HCT116 (cell line): ENCODE results near the gene GNB1. TPM values are rescaled to one million over a fixed set of nuclear protein-coding genes. Genes with fewer than 3 reads are reported as not detected.
A peak's percentile ranks its signal among the peaks of the same experiment; 100 is the strongest.

Source experiments
- ATAC-seq: fragments of 200-7000 bp; cut with Tn5 transposase; 2 replicates; pipeline ENCODE4 v1.9.1; 2020; ENCODE audit warnings: mild to moderate bottlenecking, moderate library complexity
- BruUV-seq: library from RNA; stranded (reverse); fragments of 400-500 nt; replicated peaks from 2 replicates; lab custom pipeline; 2021; lab: Mats Ljungman, UMichigan
- CTCF ChIA-PET: fragments of 300-600 bp; sonication (Branson Sonifier 250); formaldehyde crosslinking; loops from one replicate; lab custom pipeline; 2021; ENCODE audit warnings: antibody characterized with exemption; lab: Charles Lee
- POLR2A ChIA-PET: fragments of 300-600, 350-600 bp; sonication (Branson Sonifier 250); formaldehyde crosslinking; loops from one replicate; lab custom pipeline; 2021; ENCODE audit warnings: antibody characterized with exemption; lab: Charles Lee
- RAD21 ChIA-PET, 2 experiments: fragments of 300-600 bp; sonication (Branson Sonifier 250); formaldehyde crosslinking; loops; one replicate each; lab custom pipeline; 2023; ENCODE audit warnings: low total read pairs in 2 of 2; ENCODE audit not compliant: uncharacterized antibody in 2 of 2, unreplicated experiment in 2 of 2, low non-redundant PET in 1 of 2; lab: Charles Lee
- DNase-seq: peaks from one replicate; pipeline ENCODE4 v3.0.0-alpha.2; 2010; ENCODE audit warnings: low read depth, low spot score
- H2AFZ ChIP-seq: fragments of 200-600 bp; shearing (Covaris generic), sonication (generic); 2 replicates; pipeline ENCODE4 v1.6.1; 2017; ENCODE audit warnings: low read depth, mixed run types, mixed read lengths, antibody characterized with exemption, low read length; ENCODE audit not compliant: poor library complexity, severe bottlenecking
- H3K27ac ChIP-seq: 2 replicates; pipeline ENCODE4 v1.5.1; 2012; ENCODE audit warnings: low read depth, low read length
- H3K27me3 ChIP-seq: fragments of 200-600 bp; sonication (generic); 2 replicates; pipeline ENCODE4 v1.6.1; 2016; ENCODE audit warnings: mixed run types, low read length, mixed read lengths; ENCODE audit not compliant: insufficient read depth
- H3K36me3 ChIP-seq, 2 experiments: fragments of 200-500 bp in 1 of 2; fragments of 200-600 bp in 1 of 2; sonication (Bioruptor generic) in 1 of 2; sonication (generic) in 1 of 2; 2 replicates each; pipeline versions ENCODE4 v1.5.1 to v1.6.1; 2014 to 2016; ENCODE audit warnings: low read length in 2 of 2, inconsistent platforms in 1 of 2, mixed read lengths in 1 of 2, mixed run types in 1 of 2; ENCODE audit not compliant: insufficient read depth in 2 of 2, control insufficient read depth in 1 of 2
- H3K4me1 ChIP-seq, 2 experiments: fragments of 200-600 bp in 1 of 2; sonication (generic) in 1 of 2; 2 replicates each; pipeline versions ENCODE4 v1.5.1 to v1.6.1; 2012 to 2017; ENCODE audit warnings: low read length in 2 of 2, inconsistent platforms in 1 of 2, mild to moderate bottlenecking in 1 of 2, mixed read lengths in 1 of 2, mixed run types in 1 of 2, moderate library complexity in 1 of 2; ENCODE audit not compliant: insufficient read depth in 2 of 2, control insufficient read depth in 1 of 2
- H3K4me2 ChIP-seq: fragments of 200-600 bp; sonication (generic); 2 replicates; pipeline ENCODE4 v1.6.1; 2017; ENCODE audit warnings: mixed run types, low read length, mixed read lengths
- H3K4me3 ChIP-seq, 2 experiments: fragments of 200-600 bp in 1 of 2; sonication (generic) in 1 of 2; replicated peaks in 1 of 2; 2 replicates each; pipeline ENCODE4 v1.5.1; 2011 to 2016; ENCODE audit warnings: low read length in 2 of 2, control low read depth in 1 of 2, low read depth in 1 of 2, mild to moderate bottlenecking in 1 of 2, mixed read lengths in 1 of 2, mixed run types in 1 of 2
- H3K79me2 ChIP-seq: fragments of 200-600 bp; sonication (generic); 2 replicates; pipeline ENCODE4 v1.6.1; 2017; ENCODE audit warnings: mild to moderate bottlenecking, mixed run types, low read length, moderate library complexity, mixed read lengths; ENCODE audit not compliant: insufficient read depth
- H3K9ac ChIP-seq: fragments of 200-600 bp; sonication (generic); 2 replicates; pipeline ENCODE4 v1.6.1; 2016; ENCODE audit warnings: low read length, mixed read lengths
- H3K9me2 ChIP-seq: fragments of 200-600 bp; sonication (generic), shearing (Covaris generic); 2 replicates; pipeline ENCODE4 v1.6.1; 2017; ENCODE audit warnings: mixed run types, mild to moderate bottlenecking, moderate library complexity; ENCODE audit not compliant: insufficient read depth
- H3K9me3 ChIP-seq, 2 experiments: fragments of 200-500 bp in 1 of 2; fragments of 200-600 bp in 1 of 2; sonication (Bioruptor generic) in 1 of 2; sonication (generic) in 1 of 2; 2 replicates each; pipeline ENCODE4 v1.6.1; 2014 to 2017; ENCODE audit warnings: low read length in 2 of 2, mixed read lengths in 2 of 2, inconsistent platforms in 1 of 2, low read depth in 1 of 2, mild to moderate bottlenecking in 1 of 2, mixed run types in 1 of 2, moderate library complexity in 1 of 2; ENCODE audit not compliant: control insufficient read depth in 1 of 2, insufficient read depth in 1 of 2
- H4K20me1 ChIP-seq: fragments of 200-600 bp; sonication (generic), shearing (Covaris generic); 2 replicates; pipeline ENCODE4 v1.6.1; 2017; ENCODE audit warnings: mixed run types, mild to moderate bottlenecking, moderate library complexity; ENCODE audit not compliant: insufficient read depth
- ATF3 ChIP-seq: IDR thresholded peaks from 2 replicates; pipeline ENCODE4 v1.6.1; 2012
- CBX3 ChIP-seq: IDR thresholded peaks from 2 replicates; pipeline ENCODE4 v1.6.1; 2012; ENCODE audit warnings: low read depth
- CEBPB ChIP-seq: IDR thresholded peaks from 2 replicates; pipeline ENCODE4 v1.6.1; 2012; ENCODE audit warnings: low read depth
- CTCF ChIP-seq, 3 experiments: fragments of 200-600 bp in 1 of 3; sonication (generic) in 1 of 3; IDR thresholded peaks in 2 of 3; conservative IDR thresholded peaks in 1 of 3; 2 replicates each; pipeline ENCODE4 v1.5.1; 2012 to 2017; ENCODE audit warnings: low read depth in 2 of 3, low read length in 2 of 3, antibody characterized with exemption in 1 of 3, borderline replicate concordance in 1 of 3, control low read depth in 1 of 3, mild to moderate bottlenecking in 1 of 3, mixed read lengths in 1 of 3, mixed run types in 1 of 3, moderate library complexity in 1 of 3; ENCODE audit not compliant: insufficient read depth in 1 of 3
- EGR1 ChIP-seq: IDR thresholded peaks from 2 replicates; pipeline ENCODE4 v1.6.1; 2012; ENCODE audit warnings: low read depth
- EZH2 ChIP-seq: fragments of 200-600 bp; sonication (generic); IDR thresholded peaks from 2 replicates; pipeline ENCODE4 v1.6.1; 2017; ENCODE audit warnings: antibody characterized with exemption, mixed run types
- FOSL1 ChIP-seq: IDR thresholded peaks from 2 replicates; pipeline ENCODE4 v1.6.1; 2012; ENCODE audit warnings: low read depth
- JUND ChIP-seq: IDR thresholded peaks from 2 replicates; pipeline ENCODE4 v1.6.1; 2012
- RAD21 ChIP-seq: IDR thresholded peaks from 2 replicates; pipeline ENCODE4 v1.6.1; 2012; ENCODE audit warnings: low read depth, mild to moderate bottlenecking
- SRF ChIP-seq: IDR thresholded peaks from 2 replicates; pipeline ENCODE4 v1.6.1; 2012; ENCODE audit warnings: low read depth
- ZBTB33 ChIP-seq: IDR thresholded peaks from 2 replicates; pipeline ENCODE4 v1.6.1; 2011; ENCODE audit warnings: mild to moderate bottlenecking, low read length, moderate library complexity; ENCODE audit not compliant: insufficient replicate concordance; ENCODE audit errors: extremely low read depth
- intact Hi-C: fragments of 100-400 bp; cut with micrococcal nuclease; formaldehyde crosslinking; loops from 2 replicates; pipeline ENCODE4 v1.10.0; 2022
- total RNA-seq: library from RNA; stranded (reverse); gene quantifications from one replicate; pipeline ENCODE4 v1.2.1, GENCODE V29; 2021; ENCODE audit not compliant: unreplicated experiment

The GNB1 gene
- total RNA-seq, 1 experiment from 2014 or later = 371 TPM

- intact Hi-C loops = no loop called here
- Histone ChIP-seq H4K20me1 (no peaks in the 10 kb centered on the region), H3K4me1 (peaks cover 18 to 28% of the 10 kb centered on the region in 2 experiments), H3K79me2 (peaks cover 83% of the 10 kb centered on the region), H3K4me2 (no peak overlapping the region), H3K36me3 (peaks cover 11 to 46% of the 10 kb centered on the region in 2 experiments; a peak in 3 of 4 replicates), H3K27me3 (no peaks in the 10 kb centered on the region), H3K4me3 (no peak overlapping the region)
- CTCF ChIA-PET = no interaction called here
- DNase-seq = no peak
- POLR2A ChIA-PET = no interaction called here
- TF ChIP-seq JUND (no peak), FOSL1 (no peak), EGR1 (no peak), ATF3 (no peak), ZBTB33 (no peak), SRF (no peak), CEBPB (no peak), CBX3 (no peak), EZH2 (no peak), RAD21 (no peak)
- TF ChIP-seq, all 23 proteins: peak for 0
- Histone ChIP-seq H2AFZ (no peak overlapping the region), H3K27ac (peak overlapping the region; percentile 91; the same call in 1 of the 2 replicates), H3K9ac (no peak overlapping the region), H3K9me3 (no peaks in the 10 kb centered on the region), H3K9me2 (no peaks in the 10 kb centered on the region)
- ATAC-seq = no peak
- BruUV-seq = no TSS peak
- RAD21 ChIA-PET = no interaction called here
These were observed 130.2 kb downstream of the GNB1 start for GRCh38 chr1:1760715-1761114.

- Histone ChIP-seq H3K36me3 (peaks cover 11 to 50% of the 10 kb centered on the region in 2 experiments; a peak in 3 of 4 replicates), H3K79me2 (peaks cover 79% of the 10 kb centered on the region), H3K9me2 (no peaks in the 10 kb centered on the region), H3K27ac (peak overlapping the region; percentile 91; the same call in 1 of the 2 replicates), H3K4me2 (no peak overlapping the region), H4K20me1 (no peaks in the 10 kb centered on the region), H3K4me3 (no peak overlapping the region), H3K4me1 (peaks cover 18 to 28% of the 10 kb centered on the region in 2 experiments), H3K9ac (no peak overlapping the region), H2AFZ (no peak overlapping the region), H3K9me3 (no peaks in the 10 kb centered on the region), H3K27me3 (no peaks in the 10 kb centered on the region)
- DNase-seq (no peak), ATAC-seq (no peak)
- ChIA-PET POLR2A (no interaction called here), CTCF (no interaction called here), RAD21 (no interaction called here)
- no peak for TF ChIP-seq CTCF (IDR thresholded peaks at IDR 0.05 in 2 of 3, conservative IDR thresholded peaks at IDR 0.05 in 1 of 3; ENCODE audit: borderline replicate concordance in 1 of 3, insufficient read depth in 1 of 3, low read depth in 2 of 3, low read length in 2 of 3)
- BruUV-seq = no TSS peak
- intact Hi-C loops = no loop called here
These were observed 130.6 kb downstream of the GNB1 start for GRCh38 chr1:1760345-1760650.
